Parathyroid adenoma (tissue), 2 donors: Measurements from ENCODE around the gene PRPF31.
"Not testable (repeated sequence)": the region's sequence is repeated elsewhere in the genome, so short reads cannot be mapped to it uniquely, and the experiment has no call there.

Experiments
- H2AFZ ChIP-seq: fragments of 300-600 bp; sonication (generic); one replicate; pipeline ENCODE4 v1.7.0; 2017; ENCODE audit warnings: antibody characterized with exemption, mild to moderate bottlenecking
- H3K27ac ChIP-seq: fragments of 300-600 bp; sonication (generic); one replicate; pipeline ENCODE4 v1.7.0; 2017
- H3K27me3 ChIP-seq: fragments of 300-600 bp; sonication (generic); one replicate; pipeline ENCODE4 v1.7.0; 2017; ENCODE audit warnings: low read length; ENCODE audit not compliant: control insufficient read depth, insufficient read depth
- H3K36me3 ChIP-seq: fragments of 300-600 bp; sonication (generic); one replicate; pipeline ENCODE4 v1.7.0; 2017; ENCODE audit warnings: low read length; ENCODE audit not compliant: control insufficient read depth, insufficient read depth
- H3K4me1 ChIP-seq: fragments of 300-600 bp; sonication (generic); one replicate; pipeline ENCODE4 v1.7.0; 2017; ENCODE audit warnings: control low read depth
- H3K4me2 ChIP-seq: fragments of 300-600 bp; sonication (generic); one replicate; pipeline ENCODE4 v1.7.0; 2017; ENCODE audit warnings: low read length
- H3K4me3 ChIP-seq: fragments of 300-600 bp; sonication (generic); one replicate; pipeline ENCODE4 v1.7.0; 2017; ENCODE audit warnings: low read depth, low read length
- H3K79me2 ChIP-seq: fragments of 300-600 bp; sonication (generic); one replicate; pipeline ENCODE4 v1.7.0; 2017; ENCODE audit warnings: control low read depth
- H3K9ac ChIP-seq: fragments of 300-600 bp; sonication (generic); one replicate; pipeline ENCODE4 v1.7.0; 2017; ENCODE audit warnings: mild to moderate bottlenecking
- H3K9me3 ChIP-seq: fragments of 300-600 bp; sonication (generic); one replicate; pipeline ENCODE4 v1.7.0; 2017; ENCODE audit warnings: low read length; ENCODE audit not compliant: control insufficient read depth
- TF ChIP-seq, protein P1 (sequence below): fragments of 300-600 bp; sonication (generic); IDR thresholded peaks from one replicate; pipeline ENCODE4 v1.7.0; 2017; ENCODE audit warnings: antibody characterized with exemption, mild to moderate bottlenecking
- donor health status: primary hyperparathyroidism.

PRPF31 gene

DNA sequence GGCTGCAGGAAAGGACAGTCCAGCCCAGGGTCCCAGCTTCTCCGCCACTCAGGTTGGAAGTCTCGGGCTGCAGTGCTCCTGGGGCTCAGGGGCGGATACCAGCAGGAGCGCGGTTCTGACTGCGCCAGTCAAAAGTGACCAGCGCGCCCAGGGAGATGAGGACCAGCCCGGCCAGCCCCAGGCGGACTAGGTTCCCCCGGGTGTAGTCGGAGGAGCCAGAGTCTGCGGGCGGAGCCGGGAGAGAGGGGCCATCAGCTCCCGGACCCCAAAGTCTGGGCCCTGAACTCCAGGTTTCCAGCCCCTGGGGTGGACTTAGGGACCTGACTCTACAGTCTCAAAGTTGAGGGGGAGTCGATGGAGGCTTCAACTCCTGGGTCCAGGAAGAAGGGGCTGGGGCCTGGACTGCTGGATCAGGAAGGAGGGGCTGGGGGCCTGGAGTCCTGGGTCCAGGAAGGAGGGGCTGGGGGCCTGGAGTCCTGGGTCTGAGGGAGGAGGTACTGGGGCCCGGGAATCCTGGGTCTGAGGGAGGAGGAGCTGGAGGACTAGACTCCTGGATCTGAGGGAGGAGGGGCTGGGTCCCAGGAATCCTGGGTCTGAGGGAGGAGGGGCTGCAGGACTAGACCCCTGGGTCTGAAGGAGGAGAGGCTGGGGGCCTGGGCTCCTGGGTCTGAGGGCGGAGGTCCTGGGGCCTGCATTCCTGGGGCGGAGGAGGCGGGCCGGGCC, 20.3 kb upstream of the PRPF31 start:
- Histone ChIP-seq H3K36me3 (no peaks in the 10 kb centered on the region), H3K27ac (no peak overlapping the region), H2AFZ (peak overlapping the region; percentile 97), H3K9me3 (no peaks in the 10 kb centered on the region), H3K4me1 (no peaks in the 10 kb centered on the region), H3K27me3 (no peaks in the 10 kb centered on the region), H3K79me2 (no peaks in the 10 kb centered on the region), H3K4me2 (peak overlapping the region; percentile 87), H3K9ac (no peak overlapping the region), H3K4me3 (peak overlapping the region; percentile 50)
- TF ChIP-seq, protein P1, sequence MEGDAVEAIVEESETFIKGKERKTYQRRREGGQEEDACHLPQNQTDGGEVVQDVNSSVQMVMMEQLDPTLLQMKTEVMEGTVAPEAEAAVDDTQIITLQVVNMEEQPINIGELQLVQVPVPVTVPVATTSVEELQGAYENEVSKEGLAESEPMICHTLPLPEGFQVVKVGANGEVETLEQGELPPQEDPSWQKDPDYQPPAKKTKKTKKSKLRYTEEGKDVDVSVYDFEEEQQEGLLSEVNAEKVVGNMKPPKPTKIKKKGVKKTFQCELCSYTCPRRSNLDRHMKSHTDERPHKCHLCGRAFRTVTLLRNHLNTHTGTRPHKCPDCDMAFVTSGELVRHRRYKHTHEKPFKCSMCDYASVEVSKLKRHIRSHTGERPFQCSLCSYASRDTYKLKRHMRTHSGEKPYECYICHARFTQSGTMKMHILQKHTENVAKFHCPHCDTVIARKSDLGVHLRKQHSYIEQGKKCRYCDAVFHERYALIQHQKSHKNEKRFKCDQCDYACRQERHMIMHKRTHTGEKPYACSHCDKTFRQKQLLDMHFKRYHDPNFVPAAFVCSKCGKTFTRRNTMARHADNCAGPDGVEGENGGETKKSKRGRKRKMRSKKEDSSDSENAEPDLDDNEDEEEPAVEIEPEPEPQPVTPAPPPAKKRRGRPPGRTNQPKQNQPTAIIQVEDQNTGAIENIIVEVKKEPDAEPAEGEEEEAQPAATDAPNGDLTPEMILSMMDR: no peak

DNA sequence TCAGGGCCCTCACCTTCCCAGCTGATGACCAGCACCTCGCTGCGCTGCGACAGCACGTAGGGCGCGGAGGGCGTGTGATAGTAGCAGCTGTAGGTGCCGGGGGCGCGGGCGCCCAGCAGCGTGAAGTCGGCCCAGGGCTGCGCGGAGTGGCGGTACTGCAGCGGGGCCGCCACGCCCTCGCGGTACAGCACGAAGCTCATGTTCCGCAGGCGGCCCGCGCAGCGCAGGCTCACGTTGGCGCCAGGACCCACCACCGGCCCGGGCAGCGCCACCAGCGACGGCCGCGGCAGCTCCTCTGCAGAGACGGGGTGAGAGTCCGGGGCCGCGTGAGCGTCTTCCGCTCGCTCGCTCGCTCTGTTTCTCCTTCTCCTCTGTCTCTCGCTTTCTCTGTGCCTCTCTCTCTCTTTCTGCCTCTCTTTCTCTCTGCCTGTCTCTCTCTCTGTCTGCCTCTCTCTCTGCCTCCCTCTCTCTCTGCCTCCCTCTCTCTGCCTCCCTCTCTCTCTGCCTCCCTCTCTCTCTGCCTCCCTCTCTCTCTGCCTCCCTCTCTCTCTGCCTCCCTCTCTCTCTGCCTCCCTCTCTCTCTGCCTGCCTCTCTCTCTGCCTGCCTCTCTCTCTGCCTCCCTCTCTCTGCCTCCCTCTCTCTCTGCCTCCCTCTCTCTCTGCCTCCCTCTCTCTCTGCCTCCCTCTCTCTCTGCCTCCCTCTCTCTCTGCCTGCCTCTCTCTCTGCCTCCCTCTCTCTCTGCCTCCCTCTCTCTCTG, 19.5 kb upstream of the PRPF31 start:
- H3K9ac ChIP-seq: not testable (repeated sequence)

DNA sequence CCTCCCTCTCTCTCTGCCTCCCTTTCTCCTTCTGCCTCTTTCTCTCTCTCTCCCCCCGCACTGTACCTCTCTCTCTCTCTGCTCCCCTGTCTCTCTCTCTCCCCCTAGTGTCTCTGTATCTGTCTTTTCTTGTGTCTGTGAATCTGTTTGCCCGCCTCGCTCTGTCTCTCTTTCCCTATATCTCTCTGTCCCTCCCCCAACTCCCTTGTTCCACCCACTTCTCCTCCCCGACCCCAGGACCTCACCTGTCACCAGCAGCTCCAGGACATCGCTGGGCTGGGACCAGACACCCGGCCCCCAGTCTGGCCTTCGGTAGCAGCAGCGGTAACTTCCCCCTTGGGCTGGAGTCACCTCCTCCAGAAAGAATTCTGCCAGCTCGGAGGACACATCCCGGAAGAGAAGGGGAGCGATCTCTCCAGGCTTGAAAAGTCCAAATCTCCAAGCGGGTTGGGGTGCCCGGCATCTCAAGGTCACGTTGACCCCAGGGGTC, 18.9 kb upstream of the PRPF31 start:
- H3K36me3 ChIP-seq: no peaks in the 10 kb centered on the region
- H3K4me3 ChIP-seq: peak overlapping the region; percentile 61
- peak overlapping the region; percentile 67 for H3K27ac ChIP-seq
- no peaks in the 10 kb centered on the region for H3K9me3 ChIP-seq
- H3K4me1 ChIP-seq: no peaks in the 10 kb centered on the region
- H3K27me3 ChIP-seq: no peaks in the 10 kb centered on the region
- peak overlapping the region; percentile 64 for H3K4me2 ChIP-seq
- peak overlapping the region; percentile 21 for H3K9ac ChIP-seq
- H2AFZ ChIP-seq: peak overlapping the region; percentile 99
- TF ChIP-seq, protein P1: peak; percentile 8
- no peaks in the 10 kb centered on the region for H3K79me2 ChIP-seq

More for the DNA sequence above, 19.5 kb upstream of the PRPF31 start:
- peak overlapping the region; percentile 99 for H2AFZ ChIP-seq
- not testable (repeated sequence) for H3K79me2 ChIP-seq, H3K9me3 ChIP-seq, H3K27me3 ChIP-seq, H3K4me1 ChIP-seq, H3K36me3 ChIP-seq
- peak overlapping the region; percentile 67 for H3K27ac ChIP-seq
- H3K4me3 ChIP-seq: peak overlapping the region; percentile 50
- H3K4me2 ChIP-seq: peak overlapping the region; percentile 87

DNA sequence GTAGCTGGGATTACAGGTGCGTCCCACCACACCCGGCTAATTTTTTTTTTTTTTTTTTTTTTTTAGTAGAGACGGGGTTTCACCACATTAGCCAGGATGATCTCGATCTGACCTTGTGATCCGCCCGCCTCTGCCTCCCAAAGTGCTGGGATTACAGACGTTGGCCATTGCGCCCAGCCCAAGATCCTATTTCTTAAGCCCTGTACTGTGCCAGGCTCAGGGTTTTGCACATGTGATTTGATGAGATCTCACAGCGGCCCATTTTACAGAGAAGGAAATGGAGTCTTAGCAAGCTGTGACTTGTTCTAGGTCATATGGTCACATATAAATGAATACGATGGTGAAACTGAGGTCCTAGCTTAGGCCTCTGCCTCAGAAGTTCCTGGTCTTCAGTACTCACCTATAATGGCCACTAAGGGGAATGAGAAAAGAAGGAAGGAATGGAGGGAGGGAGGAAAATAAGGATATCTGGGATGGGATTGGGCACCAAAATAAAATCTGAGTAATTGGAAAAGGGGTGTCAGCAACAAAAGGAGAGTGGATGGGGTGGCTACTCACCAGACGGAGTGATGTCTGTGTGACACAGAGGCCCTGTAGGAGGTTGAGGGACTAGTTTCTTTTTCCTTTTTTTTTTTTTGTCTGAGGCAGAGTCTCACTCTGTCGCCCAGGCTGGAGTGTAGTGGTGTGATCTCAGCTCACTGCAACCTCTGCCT, 16.2 kb upstream of the PRPF31 start:
- TF ChIP-seq, protein P1: no peak
- H3K27ac ChIP-seq: no peak overlapping the region
- H3K27me3 ChIP-seq: no peaks in the 10 kb centered on the region
- no peak overlapping the region for H3K4me3 ChIP-seq
- H3K79me2 ChIP-seq: peaks cover 11% of the 10 kb centered on the region
- H3K9me3 ChIP-seq: no peaks in the 10 kb centered on the region
- H3K4me2 ChIP-seq: no peak overlapping the region
- no peaks in the 10 kb centered on the region for H3K4me1 ChIP-seq
- no peak overlapping the region for H3K9ac ChIP-seq
- H2AFZ ChIP-seq: no peak overlapping the region
- H3K36me3 ChIP-seq: no peaks in the 10 kb centered on the region

DNA sequence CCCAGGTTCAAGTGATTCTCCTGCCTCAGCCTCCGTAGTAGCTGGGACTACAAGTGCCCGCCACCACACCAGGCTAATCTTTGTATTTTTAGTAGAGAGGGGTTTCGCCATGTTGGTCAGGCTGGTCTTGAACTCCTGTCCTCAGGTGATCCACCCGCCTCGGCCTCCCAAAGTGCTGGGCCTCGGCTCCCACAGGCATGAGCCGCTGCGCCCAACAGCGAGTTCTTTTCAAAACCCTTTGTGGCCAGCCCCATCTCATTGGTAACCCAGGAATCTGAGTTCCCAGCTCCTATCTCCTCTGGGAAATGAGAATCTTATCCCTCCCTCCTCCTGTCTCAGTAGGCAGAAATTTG, 15.7 kb upstream of the PRPF31 start:
- H2AFZ ChIP-seq, H3K36me3 ChIP-seq, H3K4me1 ChIP-seq, H3K9ac ChIP-seq, H3K27me3 ChIP-seq, H3K27ac ChIP-seq, H3K4me3 ChIP-seq, H3K4me2 ChIP-seq, H3K9me3 ChIP-seq: not testable (repeated sequence)
- H3K79me2 ChIP-seq: peaks cover 13% of the 10 kb centered on the region
